Measurements from ENCODE around the gene SLC13A1.
"Not testable (repeated sequence)": the region's sequence is repeated elsewhere in the genome, so short reads cannot be mapped to it uniquely, and the experiment has no call there.

SLC13A1 gene, protein sequence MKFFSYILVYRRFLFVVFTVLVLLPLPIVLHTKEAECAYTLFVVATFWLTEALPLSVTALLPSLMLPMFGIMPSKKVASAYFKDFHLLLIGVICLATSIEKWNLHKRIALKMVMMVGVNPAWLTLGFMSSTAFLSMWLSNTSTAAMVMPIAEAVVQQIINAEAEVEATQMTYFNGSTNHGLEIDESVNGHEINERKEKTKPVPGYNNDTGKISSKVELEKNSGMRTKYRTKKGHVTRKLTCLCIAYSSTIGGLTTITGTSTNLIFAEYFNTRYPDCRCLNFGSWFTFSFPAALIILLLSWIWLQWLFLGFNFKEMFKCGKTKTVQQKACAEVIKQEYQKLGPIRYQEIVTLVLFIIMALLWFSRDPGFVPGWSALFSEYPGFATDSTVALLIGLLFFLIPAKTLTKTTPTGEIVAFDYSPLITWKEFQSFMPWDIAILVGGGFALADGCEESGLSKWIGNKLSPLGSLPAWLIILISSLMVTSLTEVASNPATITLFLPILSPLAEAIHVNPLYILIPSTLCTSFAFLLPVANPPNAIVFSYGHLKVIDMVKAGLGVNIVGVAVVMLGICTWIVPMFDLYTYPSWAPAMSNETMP

DNA sequence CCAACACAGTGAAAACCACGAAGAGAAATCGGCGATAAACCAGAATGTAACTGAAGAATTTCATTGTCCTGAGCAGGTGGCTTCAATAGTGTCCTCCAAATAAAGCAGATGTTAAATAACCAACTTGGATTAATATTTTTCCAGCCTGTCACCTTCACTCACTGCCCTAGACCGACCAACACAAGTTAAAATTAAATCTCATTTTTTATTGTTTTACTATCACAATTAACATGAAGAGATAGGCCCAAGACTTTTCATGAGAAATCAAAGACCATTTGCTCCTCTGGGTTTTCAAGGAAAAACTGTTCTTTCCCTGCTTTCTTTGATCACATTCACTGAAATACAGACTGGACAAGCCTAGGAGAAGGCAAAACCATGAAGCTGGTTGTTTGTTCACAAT lies at the start of gene SLC13A1:
SLC13A1 (minus strand) TSS at position 87 of the 400 bp plus-strand sequence; CDS start at position 64, 23 bp downstream.
- no peak for DNase-seq (ENCODE audit: low spot score)

DNA sequence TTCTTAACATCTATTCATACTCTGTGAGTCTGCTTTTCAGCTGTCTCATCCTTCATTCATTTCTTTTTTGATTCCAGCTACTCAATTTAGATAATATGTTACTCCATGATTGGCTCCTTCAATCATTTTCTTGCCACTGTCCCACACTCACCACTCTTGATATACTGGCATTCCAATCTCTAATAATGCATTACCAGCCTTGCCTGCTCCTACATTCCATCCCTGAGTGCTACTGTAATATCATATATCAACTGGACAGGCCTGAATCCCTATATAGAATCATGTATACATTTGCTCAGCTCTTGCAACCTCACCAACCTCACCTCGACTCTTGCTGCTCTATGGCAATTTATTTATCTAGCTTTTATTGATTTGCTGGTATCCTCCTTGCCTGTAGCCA lies 45.0 kb upstream of the SLC13A1 start:
- no peak for DNase-seq (ENCODE audit: low spot score)

DNA sequence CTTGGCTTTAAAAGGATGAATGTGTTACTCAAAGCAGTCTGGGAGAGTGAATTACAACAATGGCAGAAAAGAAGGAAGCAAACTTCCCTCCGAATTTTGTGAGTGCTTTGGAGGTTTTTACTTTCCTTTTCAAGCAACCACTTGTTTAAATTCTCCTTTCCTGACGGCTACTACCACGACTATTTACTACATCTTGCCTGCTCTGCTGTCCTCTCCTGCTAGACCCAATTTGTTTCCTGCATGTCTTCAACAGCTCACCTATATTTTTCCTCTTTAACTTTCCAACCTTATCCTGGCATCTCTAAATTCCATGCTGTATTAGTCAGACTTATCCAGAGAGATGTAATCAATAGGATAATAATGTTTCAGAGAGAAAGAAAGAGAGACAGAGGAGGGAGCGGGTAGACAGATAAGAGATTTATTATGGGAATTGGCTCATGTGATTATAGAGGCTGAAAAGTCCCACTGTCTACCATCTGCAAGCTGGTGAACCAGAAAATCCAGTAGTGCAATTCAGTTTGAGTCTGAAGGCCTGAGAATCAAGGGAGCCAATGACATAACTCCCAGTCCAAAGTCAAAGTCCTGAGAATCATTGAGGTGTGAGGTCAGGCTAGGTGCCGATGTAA lies 42.8 kb upstream of the SLC13A1 start:
- DNase-seq (ENCODE audit: low spot score): no peak

DNA sequence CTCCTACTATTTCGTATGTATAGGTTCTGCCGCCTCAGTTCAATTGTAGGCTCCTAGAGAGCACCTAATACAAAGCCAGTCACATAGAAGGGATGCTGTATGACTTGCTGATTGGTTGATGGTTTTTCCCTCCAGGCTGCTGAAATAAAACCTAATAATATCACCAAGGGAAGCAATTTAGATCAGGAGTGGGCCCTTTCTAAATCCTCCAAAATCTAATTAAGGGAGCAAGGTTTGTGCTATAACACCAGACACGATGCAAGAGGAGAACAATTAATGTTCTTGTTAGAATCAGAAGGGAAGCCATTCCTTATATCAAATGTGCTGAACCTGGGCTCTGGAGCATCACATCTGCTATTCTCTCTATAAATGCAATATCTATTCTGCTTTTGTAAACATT lies 42.0 kb upstream of the SLC13A1 start:
- DNase-seq (ENCODE audit: low spot score): no peak

DNA sequence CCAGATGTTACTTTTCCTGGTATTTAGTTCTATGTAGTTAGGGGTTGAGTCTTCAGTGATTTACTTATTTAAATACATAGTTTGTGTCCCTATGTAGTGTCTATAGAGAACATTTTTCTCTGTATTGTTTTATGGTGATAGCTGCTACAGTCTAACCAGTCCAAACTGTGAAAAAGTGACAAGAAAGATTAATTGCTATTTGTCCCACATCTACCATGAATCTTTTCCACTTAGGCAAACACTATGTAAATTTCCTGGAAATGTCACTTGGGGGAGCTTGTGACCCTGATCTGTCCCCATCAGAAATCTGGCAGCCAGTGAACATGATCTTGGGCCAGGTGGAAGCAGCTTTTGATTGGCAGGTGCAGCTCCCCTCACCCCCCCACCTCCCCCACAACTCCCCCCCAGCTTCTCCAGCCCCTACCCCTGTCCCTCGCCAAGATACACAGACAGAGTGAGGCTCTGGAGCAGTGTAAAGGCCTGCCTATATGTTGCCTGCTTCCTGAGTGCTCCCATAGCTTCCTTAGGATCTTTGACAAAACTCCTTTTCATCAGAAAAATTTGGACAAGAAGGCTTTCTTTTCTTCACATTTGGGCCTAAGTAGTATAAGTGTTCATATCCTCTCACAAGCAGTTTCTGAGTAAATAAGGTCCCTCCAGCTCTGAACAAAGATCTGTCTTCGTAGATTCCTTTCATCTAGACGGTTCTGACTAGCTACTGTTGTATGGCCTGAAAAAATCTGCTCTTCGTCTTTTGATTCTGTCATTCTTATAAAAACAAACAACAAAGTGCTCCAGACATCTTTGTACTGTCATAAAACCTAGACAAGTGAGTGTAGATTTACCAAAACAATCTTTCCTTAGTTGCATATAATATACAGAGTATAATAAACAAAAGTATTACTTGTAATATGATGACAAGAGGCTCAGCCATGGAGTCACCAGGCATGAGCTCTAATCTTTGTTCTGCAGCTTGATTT lies 31.5 kb upstream of the SLC13A1 start:
- no peak for DNase-seq (ENCODE audit: low spot score)

DNA sequence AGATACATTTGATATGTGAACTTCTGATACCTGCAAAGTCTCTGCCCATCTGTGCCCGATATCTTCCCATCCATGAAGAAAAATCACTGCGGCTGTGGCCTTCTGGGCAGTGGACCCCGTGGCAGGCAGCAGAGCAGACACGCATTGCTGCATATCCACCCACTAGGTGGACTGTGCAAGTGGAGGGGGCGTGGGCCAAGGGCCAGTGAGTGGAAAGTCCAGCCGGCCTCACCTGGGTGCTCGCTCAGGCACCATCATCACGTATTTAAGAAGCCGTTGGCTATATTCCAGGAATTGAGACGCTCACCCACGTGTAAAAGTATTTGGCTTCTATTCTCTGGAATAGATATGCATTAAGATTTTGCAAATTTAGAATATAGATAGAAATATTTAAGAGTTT lies 30.8 kb upstream of the SLC13A1 start:
- DNase-seq (ENCODE audit: low spot score): no peak

DNA sequence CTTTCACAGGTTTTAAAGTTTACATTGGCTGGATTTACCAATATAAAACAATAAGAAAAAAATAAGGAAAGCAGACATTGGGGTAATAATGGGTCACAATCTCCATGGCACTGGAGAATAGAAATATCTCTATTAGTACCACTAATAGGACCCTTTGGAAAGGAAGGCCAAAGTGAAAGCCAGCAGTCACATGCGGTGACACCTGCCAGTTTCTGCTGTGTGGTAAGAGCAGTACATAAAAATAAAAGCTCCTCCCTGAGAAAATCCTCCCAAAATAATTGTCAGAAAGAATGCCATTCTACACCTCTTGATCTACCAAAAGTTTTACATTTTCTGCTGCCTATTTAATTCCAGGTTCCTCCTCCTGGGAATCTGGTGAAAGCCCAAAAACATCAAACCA lies 30.4 kb upstream of the SLC13A1 start:
- no peak for DNase-seq (ENCODE audit: low spot score)

DNA sequence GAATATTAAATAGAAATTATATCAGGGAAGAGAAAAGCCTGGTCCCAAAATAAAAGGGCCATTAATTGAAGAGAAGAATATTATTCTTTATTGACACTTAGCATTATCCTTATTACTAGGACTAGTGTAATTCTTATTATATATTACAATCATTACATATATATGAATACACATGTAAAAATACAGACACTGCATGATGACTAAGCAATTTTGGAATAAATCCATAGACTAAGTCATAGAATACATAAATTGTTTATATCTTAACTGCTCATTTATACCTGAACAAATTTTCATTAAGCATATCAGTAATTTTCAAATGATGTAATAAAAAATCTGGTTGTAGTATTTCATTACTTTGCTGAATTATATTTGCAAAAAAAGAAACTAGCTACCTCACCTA lies 29.7 kb upstream of the SLC13A1 start:
- DNase-seq (ENCODE audit: low spot score): no peak

DNA sequence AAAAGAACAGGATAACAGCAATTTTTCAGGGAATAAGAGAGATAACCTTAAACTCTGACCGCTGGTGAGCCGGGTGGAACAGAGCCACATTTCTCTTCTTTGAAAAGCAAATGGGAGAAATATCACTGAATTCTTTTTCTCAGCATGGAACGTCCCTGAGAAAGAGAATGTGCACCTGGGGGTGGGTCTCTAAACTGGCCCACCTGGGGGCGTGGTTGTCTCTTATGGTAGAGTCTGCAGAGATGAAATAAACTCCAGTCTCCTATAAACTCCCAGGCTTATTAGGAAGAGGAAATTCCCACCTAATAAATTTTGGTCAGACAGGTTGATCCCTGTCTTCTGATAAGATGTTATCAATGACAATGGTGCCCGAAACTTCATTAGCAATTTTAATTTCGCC lies 27.9 kb upstream of the SLC13A1 start:
- DNase-seq (ENCODE audit: low spot score): not testable (repeated sequence)

DNA sequence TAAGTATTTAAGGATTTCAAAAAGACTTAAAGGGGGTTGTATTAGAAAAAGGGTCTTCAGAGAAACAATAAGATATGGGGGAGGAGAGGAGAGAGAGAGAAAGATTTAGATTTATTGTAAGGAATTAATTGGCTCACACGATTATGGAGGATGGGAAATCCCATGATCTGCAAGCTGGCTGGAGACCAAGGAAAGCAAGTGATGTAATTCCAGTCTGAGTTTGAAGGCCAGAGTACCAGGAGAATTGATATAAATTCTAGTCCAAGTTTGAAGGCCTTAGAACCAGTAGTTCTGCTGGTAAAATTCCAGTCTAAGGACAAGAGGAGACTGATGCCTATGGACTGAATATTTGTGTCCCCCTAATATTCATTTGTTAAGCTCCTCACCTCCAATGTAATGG lies 20.6 kb upstream of the SLC13A1 start:
- no peak for DNase-seq (ENCODE audit: low spot score)

DNA sequence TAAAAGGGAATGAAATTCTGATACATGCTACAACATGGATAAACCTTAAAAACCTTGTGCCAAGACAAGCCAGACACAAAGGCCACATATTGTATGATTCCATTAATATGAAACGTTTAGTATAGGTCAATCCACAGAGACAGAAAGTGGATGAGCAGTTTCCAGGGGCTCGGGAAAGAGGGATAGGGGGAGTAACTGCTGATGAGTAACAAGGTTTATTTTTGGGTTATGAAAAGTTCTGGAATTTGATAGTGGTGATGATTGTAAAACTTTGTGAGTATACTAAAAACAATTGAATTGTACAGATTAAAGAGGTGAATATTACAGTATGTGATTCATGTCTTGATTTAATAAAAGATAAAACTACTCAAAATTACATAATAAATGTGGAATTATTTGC lies 19.1 kb upstream of the SLC13A1 start:
- DNase-seq (ENCODE audit: low spot score): no peak

DNA sequence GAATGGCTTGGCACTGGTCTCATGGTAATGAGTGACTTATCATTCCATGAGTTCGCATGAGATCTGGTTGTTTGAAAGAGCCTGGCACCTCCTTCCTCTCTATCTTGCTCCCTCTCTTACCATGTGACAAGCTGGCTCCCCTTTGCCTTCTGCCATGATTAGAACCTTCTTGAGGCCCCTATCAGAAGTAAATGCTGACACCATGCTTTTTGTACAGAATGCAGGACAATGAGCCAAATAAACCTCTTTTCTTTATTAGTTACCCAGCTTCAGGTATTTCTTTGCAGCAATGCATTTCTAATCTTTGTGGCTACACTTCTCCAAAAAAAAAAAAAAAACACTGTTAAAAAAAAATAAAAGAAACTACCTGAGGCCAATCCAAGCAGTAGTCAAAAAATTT lies 17.1 kb upstream of the SLC13A1 start:
- DNase-seq (ENCODE audit: low spot score): no peak

DNA sequence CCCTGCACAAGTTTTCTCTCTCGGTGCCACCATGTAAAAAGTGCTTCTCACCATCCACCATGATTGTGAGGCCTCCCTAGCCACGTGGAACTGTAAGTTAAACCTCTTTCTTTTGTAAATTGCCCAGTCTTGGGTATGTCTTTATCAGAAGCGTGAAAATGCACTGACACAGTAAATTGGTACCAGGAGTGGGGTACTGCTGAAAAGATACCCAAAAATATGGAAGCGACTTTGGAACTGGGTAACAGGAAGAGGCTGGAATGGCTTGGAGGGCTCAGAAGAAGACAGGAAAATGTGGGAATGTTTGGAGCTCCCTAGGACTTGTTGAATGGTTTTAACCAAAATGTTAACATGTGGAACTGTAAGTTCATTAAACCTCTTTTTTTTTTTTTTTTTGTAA lies 15.6 kb upstream of the SLC13A1 start:
- DNase-seq (ENCODE audit: low spot score): no peak

DNA sequence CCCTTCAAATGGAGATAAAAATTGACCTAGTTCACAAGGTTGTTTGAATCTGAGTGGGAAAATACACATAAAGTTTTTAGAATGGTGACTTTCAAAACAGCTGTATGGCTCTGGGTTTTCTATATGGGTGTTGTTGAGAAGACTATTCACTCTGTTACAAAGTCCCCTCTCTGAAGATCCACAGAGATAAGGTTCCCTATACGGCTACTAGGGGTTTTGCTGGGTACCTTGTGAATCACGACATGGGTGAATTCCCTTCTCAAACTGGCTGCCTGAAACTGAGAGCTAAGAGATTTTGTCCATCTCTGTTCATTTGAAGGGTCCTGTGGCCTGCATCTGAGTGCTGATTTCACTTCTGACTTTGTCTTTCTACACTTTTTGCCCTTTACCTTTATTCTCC lies 11.8 kb upstream of the SLC13A1 start:
- no peak for DNase-seq (ENCODE audit: low spot score)

DNA sequence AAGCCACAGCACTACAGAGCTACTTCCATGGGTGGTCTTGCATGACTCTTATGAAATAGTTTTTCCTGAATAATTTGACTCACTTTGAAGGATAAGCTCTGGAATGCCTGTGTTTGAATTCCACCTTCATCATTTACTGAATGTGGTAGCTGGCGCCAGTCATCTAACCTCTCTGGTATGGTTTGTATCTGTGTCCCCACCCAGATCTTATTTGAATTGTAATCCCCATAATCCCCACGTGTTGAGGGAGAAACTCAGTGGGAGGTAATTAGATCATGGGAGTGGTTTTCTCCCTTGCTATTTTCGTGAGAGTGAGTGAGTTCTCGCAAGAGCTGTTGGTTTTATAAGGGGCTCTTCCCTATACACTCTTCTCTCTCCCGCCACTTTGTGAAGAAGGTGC lies 11.2 kb upstream of the SLC13A1 start:
- DNase-seq (ENCODE audit: low spot score): no peak

DNA sequence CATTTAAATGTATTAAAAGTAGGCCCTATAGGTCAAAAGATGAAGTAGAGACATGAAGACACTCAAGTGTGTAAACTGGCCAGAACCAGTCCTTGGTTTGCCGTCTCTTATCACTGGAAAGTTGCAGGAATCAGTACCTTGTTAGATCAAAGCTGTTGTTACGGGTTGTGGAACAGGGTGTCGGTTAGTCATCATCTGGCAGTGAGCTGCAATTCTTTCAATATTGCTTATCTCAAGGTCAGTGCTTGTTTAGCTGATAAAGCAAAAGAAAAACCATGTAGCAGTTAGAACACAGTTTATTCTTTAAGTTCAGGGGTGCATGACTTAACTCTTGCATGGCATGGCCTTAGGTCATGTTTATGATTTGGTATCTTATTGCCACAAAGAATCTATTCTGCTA lies 10.0 kb upstream of the SLC13A1 start:
- DNase-seq (ENCODE audit: low spot score): no peak

DNA sequence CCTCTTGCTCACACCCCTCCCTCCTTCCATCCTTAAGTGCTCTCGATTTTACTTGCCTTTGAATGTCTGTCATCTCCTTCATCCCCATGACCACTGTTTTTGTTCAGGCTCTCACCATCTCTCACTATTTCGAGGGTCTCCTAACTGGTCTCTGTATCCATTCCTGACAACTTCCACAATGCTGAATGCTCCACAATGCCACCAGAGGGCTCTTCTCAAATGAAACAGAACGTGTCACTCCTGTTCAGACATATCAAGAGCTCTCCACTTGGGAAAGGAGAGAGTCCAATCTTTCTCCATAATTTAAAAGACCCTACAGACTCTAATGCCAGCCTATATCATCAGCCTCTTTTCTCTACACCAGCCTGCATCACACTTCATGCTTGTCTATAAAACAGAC lies 9.0 kb upstream of the SLC13A1 start:
- no peak for DNase-seq (ENCODE audit: low spot score)

DNA sequence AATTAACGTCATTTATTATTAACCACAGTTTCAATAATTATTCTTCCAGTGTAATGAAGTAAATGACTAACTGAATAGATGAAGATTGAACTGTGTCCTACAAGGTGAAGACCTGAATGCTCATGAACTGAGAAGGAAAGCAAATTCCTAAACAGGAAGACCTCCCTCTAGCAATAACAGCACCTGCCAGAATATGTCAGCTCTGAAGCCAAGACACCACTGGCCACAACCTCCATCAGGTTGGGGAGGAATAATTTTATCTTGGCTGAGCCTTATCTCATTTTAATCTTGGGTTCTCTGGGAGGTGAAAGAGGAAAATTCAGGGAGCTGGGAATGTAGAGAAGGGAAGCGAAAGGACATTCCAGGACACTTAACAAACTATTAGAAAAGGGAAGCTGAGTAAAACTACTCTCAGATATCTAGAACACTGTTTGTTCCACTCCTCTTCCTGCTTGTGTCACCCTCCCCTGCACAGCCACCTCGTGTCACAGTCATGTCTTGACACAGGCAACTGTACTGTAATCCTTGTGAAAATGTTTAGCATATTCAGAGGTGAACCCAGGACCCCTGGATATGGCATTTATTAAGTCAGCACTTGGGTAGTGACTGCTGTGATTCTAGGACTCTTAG lies 4.6 kb upstream of the SLC13A1 start:
- no peak for DNase-seq (ENCODE audit: low spot score)

DNA sequence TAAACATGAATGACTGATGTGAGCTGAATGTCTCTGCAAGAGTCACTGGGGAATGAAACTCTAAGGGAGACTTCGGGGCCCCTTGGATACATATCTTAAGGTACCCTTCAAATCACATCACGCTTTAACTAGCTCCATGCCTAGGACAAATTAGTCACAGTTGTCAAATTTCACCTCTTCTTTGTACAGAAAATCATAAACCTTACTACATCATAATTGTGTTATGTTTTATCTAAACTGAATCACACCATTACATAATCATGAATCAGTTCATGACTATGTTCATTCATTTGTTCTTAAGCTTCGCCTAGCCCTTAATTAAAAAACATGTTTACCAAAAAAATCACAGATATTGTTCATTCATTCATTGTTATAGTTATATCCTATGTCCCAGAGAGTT lies 2.1 kb upstream of the SLC13A1 start:
- DNase-seq (ENCODE audit: low spot score): no peak

DNA sequence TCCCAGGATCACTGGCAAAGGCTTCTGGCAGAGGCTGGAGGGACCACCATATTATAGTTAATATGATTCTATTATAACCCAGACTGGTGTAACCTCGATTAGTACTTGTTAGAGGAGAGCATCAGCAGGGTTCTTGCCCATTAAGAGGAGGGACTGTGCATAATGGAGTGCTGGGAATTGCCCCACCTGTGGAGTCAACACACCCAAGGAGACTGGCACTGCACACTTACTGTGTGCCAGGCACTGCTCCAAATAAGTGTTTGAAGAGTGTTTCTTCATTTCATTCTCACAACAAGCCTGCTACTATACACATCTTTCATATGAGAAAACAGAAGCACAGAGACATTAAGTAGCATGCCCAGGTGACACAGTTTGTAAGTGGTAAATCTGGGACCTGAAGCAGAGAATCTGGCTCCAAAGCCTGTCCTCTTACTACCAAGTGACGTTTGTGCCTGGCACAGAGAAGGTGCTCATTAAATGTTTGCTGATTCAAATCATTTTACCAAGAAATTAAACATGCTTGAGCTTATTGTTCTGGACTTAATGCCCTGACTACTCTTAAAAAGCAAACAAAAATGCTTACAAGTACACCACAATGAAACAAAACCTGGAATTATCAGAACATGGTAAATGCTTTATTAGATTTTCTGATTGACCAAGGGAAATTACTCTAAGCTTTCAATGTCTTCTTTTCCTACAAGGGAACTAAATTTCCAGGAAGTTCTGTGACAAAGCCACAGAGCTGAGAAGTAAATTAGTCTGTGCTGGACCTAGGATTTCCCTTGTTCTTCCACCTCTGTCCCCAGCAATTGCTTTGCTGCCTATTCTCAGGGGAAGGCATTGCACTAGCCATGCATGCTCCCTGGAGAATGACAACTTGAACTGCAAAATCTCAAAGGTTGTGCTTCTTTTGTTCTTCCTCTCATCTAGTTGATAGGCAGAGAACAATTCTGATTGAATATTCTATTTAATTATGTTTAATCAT lies 809 bp downstream of the SLC13A1 start:
- no peak for DNase-seq (ENCODE audit: low spot score)

DNA sequence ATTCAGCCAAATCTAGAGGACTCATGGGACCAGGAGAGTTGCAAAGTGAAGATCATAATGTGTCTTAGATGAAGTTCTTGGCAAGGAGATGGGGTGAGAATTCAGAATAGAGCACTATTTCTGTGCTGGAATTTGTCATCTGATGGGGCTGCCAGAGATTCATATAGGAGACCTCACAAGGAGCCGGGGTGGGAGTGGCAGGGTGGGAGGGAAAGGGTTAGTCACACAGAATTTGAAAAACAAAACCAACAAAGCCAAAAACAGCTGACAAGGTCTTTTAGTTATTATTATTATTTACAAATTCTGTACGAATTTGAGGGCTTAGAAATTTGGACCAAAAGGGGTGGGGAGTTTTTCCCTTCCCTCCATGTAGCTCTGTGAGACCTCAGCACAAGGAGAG lies 1.7 kb downstream of the SLC13A1 start:
- no peak for DNase-seq (ENCODE audit: low spot score)

Data from ecto neural progenitor cell (in vitro differentiated cells).